Type B pancreatic cell (in vitro differentiated cells): ENCODE results near the gene MRPS14. TPM values are rescaled to one million over a fixed set of nuclear protein-coding genes. Genes with fewer than 3 reads are reported as not detected.
"Not testable (repeated sequence)": the region's sequence is repeated elsewhere in the genome, so short reads cannot be mapped to it uniquely, and the experiment has no call there.

Experiments used
- DNase-seq: peaks from one replicate; pipeline ENCODE4 v3.0.0; 2021; ENCODE audit warnings: mixed read lengths; ENCODE audit not compliant: unreplicated experiment; ENCODE audit errors: extremely low spot score
- H3K27ac Mint-ChIP-seq: 2 replicates; pipeline ENCODE4 v1.8.0; 2021; ENCODE audit warnings: mild to moderate bottlenecking, mixed read lengths
- H3K27me3 Mint-ChIP-seq: 2 replicates; pipeline ENCODE4 v1.8.0; 2021; ENCODE audit warnings: mixed read lengths
- H3K36me3 Mint-ChIP-seq: 2 replicates; pipeline ENCODE4 v1.8.0; 2021; ENCODE audit warnings: mixed read lengths
- H3K4me1 Mint-ChIP-seq: one replicate; pipeline ENCODE4 v1.8.0; 2021; ENCODE audit warnings: mixed read lengths; ENCODE audit not compliant: unreplicated experiment
- H3K4me3 Mint-ChIP-seq: 2 replicates; pipeline ENCODE4 v1.8.0; 2021; ENCODE audit warnings: mild to moderate bottlenecking, mixed read lengths
- H3K9me3 Mint-ChIP-seq: 2 replicates; pipeline ENCODE4 v1.8.0; 2021; ENCODE audit warnings: mixed read lengths
- total RNA-seq: library from RNA; stranded (reverse); gene quantifications from 2 replicates; pipeline ENCODE4 v1.2.1, GENCODE V29; 2021; ENCODE audit warnings: low replicate concordance
- TF ChIP-seq, protein P1 (sequence below): fragments of 200-600 bp; sonication (generic); conservative IDR thresholded peaks from 2 replicates; pipeline ENCODE4 v1.5.0; 2021; ENCODE audit warnings: antibody characterized with exemption, mild to moderate bottlenecking

Gene MRPS14
- total RNA-seq, 1 donor from 2014 or later: 35.7 TPM

- no peak overlapping the region for H3K27ac Mint-ChIP-seq
- H3K9me3 Mint-ChIP-seq: no peaks in the 10 kb centered on the region
- no peak overlapping the region for H3K4me3 Mint-ChIP-seq
- H3K36me3 Mint-ChIP-seq: no peaks in the 10 kb centered on the region
- peaks cover 6% of the 10 kb centered on the region for H3K27me3 Mint-ChIP-seq
- DNase-seq: no peak
- TF ChIP-seq, protein P1, sequence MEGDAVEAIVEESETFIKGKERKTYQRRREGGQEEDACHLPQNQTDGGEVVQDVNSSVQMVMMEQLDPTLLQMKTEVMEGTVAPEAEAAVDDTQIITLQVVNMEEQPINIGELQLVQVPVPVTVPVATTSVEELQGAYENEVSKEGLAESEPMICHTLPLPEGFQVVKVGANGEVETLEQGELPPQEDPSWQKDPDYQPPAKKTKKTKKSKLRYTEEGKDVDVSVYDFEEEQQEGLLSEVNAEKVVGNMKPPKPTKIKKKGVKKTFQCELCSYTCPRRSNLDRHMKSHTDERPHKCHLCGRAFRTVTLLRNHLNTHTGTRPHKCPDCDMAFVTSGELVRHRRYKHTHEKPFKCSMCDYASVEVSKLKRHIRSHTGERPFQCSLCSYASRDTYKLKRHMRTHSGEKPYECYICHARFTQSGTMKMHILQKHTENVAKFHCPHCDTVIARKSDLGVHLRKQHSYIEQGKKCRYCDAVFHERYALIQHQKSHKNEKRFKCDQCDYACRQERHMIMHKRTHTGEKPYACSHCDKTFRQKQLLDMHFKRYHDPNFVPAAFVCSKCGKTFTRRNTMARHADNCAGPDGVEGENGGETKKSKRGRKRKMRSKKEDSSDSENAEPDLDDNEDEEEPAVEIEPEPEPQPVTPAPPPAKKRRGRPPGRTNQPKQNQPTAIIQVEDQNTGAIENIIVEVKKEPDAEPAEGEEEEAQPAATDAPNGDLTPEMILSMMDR: no peak
- no peaks in the 10 kb centered on the region for H3K4me1 Mint-ChIP-seq
Observed at GRCh38 chr1:175045519-175045918, 22.3 kb upstream of the MRPS14 start.

- H3K9me3 Mint-ChIP-seq: no peaks in the 10 kb centered on the region
- peaks cover 6% of the 10 kb centered on the region for H3K27me3 Mint-ChIP-seq
- no peaks in the 10 kb centered on the region for H3K4me1 Mint-ChIP-seq
- TF ChIP-seq, protein P1: no peak
- no peak for DNase-seq
- H3K27ac Mint-ChIP-seq: no peak overlapping the region
- H3K36me3 Mint-ChIP-seq: no peaks in the 10 kb centered on the region
- H3K4me3 Mint-ChIP-seq: no peak overlapping the region
Observed at GRCh38 chr1:175045097-175045496, 21.9 kb upstream of the MRPS14 start.

DNA sequence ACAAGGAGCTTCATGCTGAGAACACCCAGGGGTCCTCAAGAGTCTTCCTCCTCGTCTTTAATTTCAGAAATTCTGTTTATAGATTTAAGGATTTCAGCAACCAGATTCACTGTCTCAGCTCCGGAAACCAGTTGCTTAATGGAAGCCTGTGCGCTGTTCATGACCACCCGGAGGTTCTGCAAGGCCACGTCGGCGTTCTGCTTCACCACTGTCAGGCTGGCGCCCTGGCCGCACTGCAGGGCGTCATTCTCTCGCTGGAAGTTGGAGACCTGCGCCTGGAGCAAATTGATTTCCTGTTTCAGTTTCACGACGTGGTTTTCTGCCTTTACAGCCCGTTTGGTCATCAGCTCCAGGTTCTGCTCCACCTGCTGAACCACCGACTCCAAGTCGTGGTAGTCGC lies 21.4 kb upstream of the MRPS14 start:
- not testable (repeated sequence) for H3K4me1 Mint-ChIP-seq, DNase-seq, H3K27me3 Mint-ChIP-seq, H3K4me3 Mint-ChIP-seq, H3K27ac Mint-ChIP-seq, H3K9me3 Mint-ChIP-seq, H3K36me3 Mint-ChIP-seq

DNA sequence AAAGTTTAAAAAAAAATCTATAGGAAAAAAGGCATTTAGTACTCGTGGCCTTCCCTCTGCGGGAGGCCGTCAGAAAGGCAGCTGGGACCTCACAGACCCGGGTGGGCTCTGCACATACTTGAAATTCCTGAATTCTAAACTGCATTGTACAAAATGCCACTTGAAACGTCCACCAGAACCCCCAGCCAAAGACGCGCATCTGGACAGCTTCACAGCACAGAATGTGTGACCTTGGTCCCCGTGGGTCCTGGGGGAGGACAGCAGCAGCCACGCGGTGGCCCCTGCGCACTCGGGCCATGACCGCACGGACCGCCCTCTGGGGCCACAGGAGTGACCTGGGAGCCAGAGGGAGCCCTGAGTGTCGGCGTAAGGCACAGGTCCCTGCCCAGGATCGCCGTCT lies 20.6 kb upstream of the MRPS14 start:
- no peak overlapping the region for H3K4me3 Mint-ChIP-seq
- no peak for DNase-seq
- H3K9me3 Mint-ChIP-seq: no peaks in the 10 kb centered on the region
- no peak overlapping the region for H3K27ac Mint-ChIP-seq
- no peaks in the 10 kb centered on the region for H3K27me3 Mint-ChIP-seq
- no peaks in the 10 kb centered on the region for H3K4me1 Mint-ChIP-seq
- TF ChIP-seq, protein P1: no peak
- H3K36me3 Mint-ChIP-seq: no peaks in the 10 kb centered on the region

DNA sequence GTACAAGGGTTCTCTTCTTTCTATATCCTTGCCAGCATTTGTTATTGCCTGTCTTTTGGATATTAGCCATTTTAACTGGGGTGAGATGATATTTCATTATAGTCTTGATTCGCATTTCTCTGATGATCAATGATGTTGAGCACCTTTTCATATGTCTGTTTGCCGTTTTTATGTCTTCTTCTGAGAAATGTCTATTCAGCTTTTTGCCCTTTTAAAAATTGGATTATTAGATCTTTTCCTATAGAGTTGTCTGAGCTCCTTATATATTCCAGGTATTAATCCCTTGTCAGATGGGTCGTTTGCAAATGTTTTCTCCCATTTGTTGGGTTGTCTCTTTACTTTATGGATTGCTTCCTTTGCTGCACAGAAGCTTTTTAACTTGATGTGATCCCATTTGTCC lies 19.4 kb upstream of the MRPS14 start:
- Mint-ChIP-seq H3K27me3 (no peaks in the 10 kb centered on the region), H3K9me3 (no peaks in the 10 kb centered on the region), H3K27ac (no peak overlapping the region), H3K4me1 (no peaks in the 10 kb centered on the region), H3K4me3 (no peak overlapping the region), H3K36me3 (no peaks in the 10 kb centered on the region)
- DNase-seq: no peak
- TF ChIP-seq, protein P1: no peak

GRCh38 chr1:175040324-175040879 lies 17.2 kb upstream of the MRPS14 start:
- Mint-ChIP-seq H3K9me3 (no peaks in the 10 kb centered on the region), H3K36me3 (no peaks in the 10 kb centered on the region), H3K27me3 (no peaks in the 10 kb centered on the region), H3K4me1 (no peaks in the 10 kb centered on the region), H3K4me3 (no peak overlapping the region), H3K27ac (no peak overlapping the region)
- TF ChIP-seq, protein P1: no peak
- DNase-seq: no peak
